Brain microvascular endothelial cell (primary cell): ENCODE data around the gene CFAP77.

Source experiments
- DNase-seq: peaks from one replicate; pipeline ENCODE4 v3.0.0-alpha.2; 2020
- H3K27ac ChIP-seq: fragments of 250-450 bp; sonication (Bioruptor Pico); 2 replicates; pipeline ENCODE4 v1.5.1; 2020; ENCODE audit warnings: mild to moderate bottlenecking, moderate library complexity
- H3K27me3 ChIP-seq: fragments of 250-450 bp; sonication (Bioruptor Pico); replicated peaks from 2 replicates; pipeline ENCODE4 v1.5.1; 2020; ENCODE audit warnings: mild to moderate bottlenecking
- H3K36me3 ChIP-seq: fragments of 250-450 bp; sonication (Bioruptor Pico); replicated peaks from 2 replicates; pipeline ENCODE4 v1.5.1; 2020; ENCODE audit warnings: mild to moderate bottlenecking
- H3K4me3 ChIP-seq: 2 replicates; pipeline ENCODE4 v1.5.1; 2011; ENCODE audit warnings: low read depth, mild to moderate bottlenecking, control low read depth, low read length, moderate library complexity
- CTCF ChIP-seq: IDR thresholded peaks from 2 replicates; pipeline ENCODE4 v1.5.1; 2011; ENCODE audit warnings: low read depth, mild to moderate bottlenecking, moderate library complexity, low read length, control low read depth, inconsistent platforms; ENCODE audit errors: missing control alignments
- in situ Hi-C: cut with HindIII; loops from 2 replicates; pipeline ENCODE4 v1.10.0; 2017; ENCODE audit warnings: low sequenced_read_pairs, low pct_ligation_motif_present

The CFAP77 gene

GRCh38 chr9:132489536-132489935 is 79.5 kb downstream of the CFAP77 start:
- Histone ChIP-seq H3K27ac (no peak overlapping the region), H3K27me3 (peaks cover 30% of the 10 kb centered on the region), H3K4me3 (no peak overlapping the region), H3K36me3 (no peaks in the 10 kb centered on the region)
- in situ Hi-C loops: no loop called here
- no peak for TF ChIP-seq CTCF
- no peak for DNase-seq

GRCh38 chr9:132494857-132495256 is 84.8 kb downstream of the CFAP77 start:
- no peaks in the 10 kb centered on the region for H3K27me3 ChIP-seq
- TF ChIP-seq CTCF: no peak
- in situ Hi-C loops: no loop called here
- DNase-seq: no peak
- H3K36me3 ChIP-seq: no peaks in the 10 kb centered on the region
- no peak overlapping the region for H3K27ac ChIP-seq
- H3K4me3 ChIP-seq: no peak overlapping the region

GRCh38 chr9:132497731-132498130 is 87.7 kb downstream of the CFAP77 start:
- no peaks in the 10 kb centered on the region for H3K27me3 ChIP-seq
- in situ Hi-C loops: no loop called here
- no peaks in the 10 kb centered on the region for H3K36me3 ChIP-seq
- H3K4me3 ChIP-seq: no peak overlapping the region
- no peak overlapping the region for H3K27ac ChIP-seq
- no peak for TF ChIP-seq CTCF
- DNase-seq: no peak

- TF ChIP-seq CTCF: no peak
- no peak for DNase-seq
- Histone ChIP-seq H3K36me3 (no peaks in the 10 kb centered on the region), H3K4me3 (no peak overlapping the region), H3K27ac (no peak overlapping the region), H3K27me3 (no peaks in the 10 kb centered on the region)
- in situ Hi-C loops: no loop called here
Observed at GRCh38 chr9:132498531-132499210, 88.7 kb downstream of the CFAP77 start.

GRCh38 chr9:132499251-132499650 is 89.2 kb downstream of the CFAP77 start:
- H3K4me3 ChIP-seq: no peak overlapping the region
- no peaks in the 10 kb centered on the region for H3K36me3 ChIP-seq
- DNase-seq: no peak
- in situ Hi-C loops: no loop called here
- no peak for TF ChIP-seq CTCF
- H3K27ac ChIP-seq: no peak overlapping the region
- H3K27me3 ChIP-seq: peaks cover 4% of the 10 kb centered on the region

GRCh38 chr9:132500193-132500592 is 90.2 kb downstream of the CFAP77 start:
- Histone ChIP-seq H3K27me3 (peaks cover 12% of the 10 kb centered on the region), H3K4me3 (no peak overlapping the region), H3K27ac (no peak overlapping the region), H3K36me3 (no peaks in the 10 kb centered on the region)
- no peak for TF ChIP-seq CTCF
- in situ Hi-C loops: no loop called here
- no peak for DNase-seq
